GM12801 (cell line): Measurements from ENCODE around the gene FGF18.

ENCODE experiments used
- TF ChIP-seq, protein P1 (sequence below): IDR thresholded peaks from one replicate; pipeline ENCODE4 v1.5.1; 2011; ENCODE audit warnings: control low read depth; ENCODE audit not compliant: insufficient read length; ENCODE audit errors: extremely low read depth

The FGF18 gene

DNA sequence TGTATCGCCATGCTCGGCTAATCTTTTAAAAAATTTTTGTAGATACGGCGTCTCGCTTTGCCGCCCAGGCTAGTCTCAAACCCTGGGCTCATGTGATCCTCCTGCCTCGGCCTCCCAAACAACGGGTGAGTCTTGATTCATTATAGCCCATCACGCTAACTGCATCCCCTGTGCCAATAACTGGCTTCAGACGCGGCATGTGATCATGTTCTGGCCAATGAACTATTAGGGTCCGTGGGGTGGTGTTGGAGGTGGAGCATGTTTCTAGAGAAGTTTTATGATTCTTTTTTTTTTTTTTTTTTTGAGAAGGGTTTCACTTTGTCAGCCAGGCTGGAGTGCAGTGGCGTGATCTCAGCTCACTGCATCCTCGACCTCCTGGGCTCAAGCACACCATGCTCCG, 51.0 kb downstream of the FGF18 start:
- TF ChIP-seq, protein P1, sequence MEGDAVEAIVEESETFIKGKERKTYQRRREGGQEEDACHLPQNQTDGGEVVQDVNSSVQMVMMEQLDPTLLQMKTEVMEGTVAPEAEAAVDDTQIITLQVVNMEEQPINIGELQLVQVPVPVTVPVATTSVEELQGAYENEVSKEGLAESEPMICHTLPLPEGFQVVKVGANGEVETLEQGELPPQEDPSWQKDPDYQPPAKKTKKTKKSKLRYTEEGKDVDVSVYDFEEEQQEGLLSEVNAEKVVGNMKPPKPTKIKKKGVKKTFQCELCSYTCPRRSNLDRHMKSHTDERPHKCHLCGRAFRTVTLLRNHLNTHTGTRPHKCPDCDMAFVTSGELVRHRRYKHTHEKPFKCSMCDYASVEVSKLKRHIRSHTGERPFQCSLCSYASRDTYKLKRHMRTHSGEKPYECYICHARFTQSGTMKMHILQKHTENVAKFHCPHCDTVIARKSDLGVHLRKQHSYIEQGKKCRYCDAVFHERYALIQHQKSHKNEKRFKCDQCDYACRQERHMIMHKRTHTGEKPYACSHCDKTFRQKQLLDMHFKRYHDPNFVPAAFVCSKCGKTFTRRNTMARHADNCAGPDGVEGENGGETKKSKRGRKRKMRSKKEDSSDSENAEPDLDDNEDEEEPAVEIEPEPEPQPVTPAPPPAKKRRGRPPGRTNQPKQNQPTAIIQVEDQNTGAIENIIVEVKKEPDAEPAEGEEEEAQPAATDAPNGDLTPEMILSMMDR = no peak

DNA sequence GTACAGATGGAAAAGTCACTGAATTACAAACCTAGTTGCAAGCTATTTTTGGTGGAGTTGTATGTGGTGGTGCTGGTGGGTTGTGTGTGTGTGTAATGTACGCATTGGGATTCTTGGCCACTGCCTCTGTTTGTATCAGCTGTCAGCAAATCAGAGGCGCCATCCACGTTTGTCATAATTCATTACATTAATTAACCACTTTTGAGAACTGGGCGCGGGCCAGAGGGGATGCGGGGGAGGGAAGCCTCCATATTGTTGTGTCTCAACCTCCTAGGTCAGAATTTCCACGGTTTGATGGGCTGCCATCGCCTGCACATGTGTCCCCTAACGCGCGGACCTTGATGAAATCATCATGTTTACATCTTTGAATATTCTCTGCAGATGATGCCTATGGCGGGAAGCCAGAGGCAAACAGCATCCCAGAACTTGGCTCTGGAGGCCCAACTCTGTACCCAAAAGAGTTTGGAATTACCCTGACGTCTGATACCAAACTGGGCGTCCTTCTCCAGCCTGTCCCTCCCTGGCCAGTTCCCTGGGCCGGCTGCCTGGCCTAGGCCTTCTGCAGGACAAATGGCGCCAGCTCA, 54.9 kb downstream of the FGF18 start:
- TF ChIP-seq, protein P1 = no peak

DNA sequence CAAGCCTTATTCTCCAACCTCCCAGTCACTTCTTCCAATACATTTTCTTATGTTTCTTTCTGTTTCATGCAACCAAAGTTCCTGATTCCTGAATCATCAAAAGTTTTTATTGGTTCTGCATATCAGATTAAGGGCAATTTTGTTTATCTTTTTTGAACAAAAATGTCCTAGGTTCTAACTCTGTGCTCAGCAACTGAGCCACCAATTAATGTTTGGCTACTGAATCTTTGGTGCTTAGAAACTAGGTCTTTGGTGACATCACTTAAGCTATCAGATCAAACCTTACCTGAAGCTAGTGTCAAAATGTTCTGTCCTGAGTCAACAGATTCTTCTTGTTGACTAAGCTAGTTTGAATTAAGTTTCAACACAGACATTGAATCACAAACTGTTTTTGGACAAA, 56.1 kb downstream of the FGF18 start:
- TF ChIP-seq, protein P1 = no peak

DNA sequence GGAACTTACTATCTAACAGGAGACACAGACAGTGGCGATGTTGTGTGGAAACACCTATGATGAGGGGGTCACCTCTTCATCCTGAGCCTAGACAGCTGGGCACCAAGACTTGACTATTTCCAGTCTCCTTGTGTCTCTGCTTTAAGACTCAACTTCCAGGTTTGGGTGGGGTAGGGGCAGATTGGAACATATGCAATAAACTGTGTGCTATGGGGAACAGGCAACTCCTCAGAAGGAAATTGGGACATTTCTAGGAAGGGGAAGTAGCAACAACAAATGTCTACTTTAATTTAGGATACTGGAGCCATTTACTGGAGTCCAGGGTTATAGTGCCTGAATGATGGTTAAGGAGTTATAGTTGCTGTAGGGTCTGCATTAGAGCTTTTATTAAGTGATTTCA, 57.3 kb downstream of the FGF18 start:
- TF ChIP-seq, protein P1 = no peak

DNA sequence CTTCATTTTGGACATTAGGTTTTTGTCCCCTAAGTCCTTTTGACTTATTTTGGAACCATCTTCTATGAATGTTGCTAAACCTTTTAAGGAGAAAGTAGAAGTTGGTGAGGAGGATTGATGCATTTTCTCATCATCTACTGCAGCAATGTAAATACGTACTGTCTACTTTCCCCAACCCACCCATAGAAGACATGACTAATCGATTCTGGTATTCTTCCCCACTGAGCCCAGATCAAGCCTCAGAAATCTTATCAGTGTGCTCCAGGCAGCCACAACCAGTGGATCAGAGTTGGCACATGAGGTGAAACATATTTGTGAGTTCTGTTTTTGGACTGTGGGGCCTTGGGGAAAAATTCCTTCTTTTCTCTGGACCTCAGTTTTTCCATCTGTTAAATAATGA, 57.7 kb downstream of the FGF18 start:
- TF ChIP-seq, protein P1 = no peak

DNA sequence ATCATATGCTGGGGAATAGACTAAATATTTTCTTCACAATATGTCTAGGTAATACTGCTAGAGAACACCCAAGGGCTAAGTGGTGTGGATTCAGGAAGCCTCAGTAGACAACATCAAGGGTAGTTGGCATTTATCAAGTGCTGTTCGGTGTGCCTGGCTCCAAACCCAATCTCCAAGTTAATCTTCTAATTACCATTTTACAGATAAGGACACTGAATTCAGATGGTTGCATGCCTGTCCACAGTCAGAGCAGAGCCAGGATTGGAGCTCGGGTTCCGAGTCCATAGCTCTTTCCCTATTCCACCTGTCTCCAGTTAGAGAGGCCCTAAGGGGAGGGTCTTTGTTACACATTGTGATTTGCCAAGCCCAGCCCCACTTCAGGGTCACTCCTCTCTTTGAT, 58.2 kb downstream of the FGF18 start:
- TF ChIP-seq, protein P1 = no peak

DNA sequence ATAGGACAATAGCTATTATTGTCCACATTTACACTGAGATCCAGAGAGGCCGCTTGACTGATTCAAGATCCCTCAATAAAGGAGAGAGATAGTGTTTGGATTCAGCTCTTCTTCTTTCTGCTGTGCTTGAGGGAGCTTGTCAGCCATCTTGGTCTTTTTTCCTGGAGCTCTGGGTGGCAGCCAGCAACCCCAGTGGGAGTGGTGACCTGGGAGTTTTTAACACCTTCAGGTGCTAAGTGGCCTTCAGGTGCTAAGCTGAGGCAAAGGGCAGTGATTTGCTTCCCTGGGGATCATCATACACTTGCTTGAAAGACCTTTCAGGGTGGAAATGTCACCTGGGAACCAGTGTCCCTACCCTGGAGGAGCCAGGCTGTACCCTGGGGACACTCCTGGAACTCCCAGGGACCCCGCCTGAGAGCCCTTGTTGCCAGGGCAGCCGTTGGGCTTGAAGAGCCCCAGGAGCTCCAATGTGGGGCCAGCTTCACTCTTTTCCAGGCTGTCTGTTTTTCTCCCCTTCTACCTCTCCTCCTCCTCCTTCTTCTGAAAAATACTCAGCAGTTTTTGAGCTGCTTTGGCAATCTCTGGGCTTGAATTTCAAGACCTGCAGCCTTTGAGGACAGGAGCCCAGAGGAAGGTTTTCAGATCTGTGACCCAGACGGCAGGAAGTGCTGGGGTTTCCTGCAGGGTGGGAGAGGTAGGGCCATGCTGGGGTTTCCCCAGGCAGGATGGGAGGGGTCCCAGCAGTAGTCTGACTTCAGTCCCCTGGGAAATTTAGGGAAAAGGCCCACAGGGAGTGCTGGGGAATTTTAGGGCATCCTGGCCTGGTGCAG, 59.7 kb downstream of the FGF18 start:
- TF ChIP-seq, protein P1 = no peak
